Right lobe of liver (tissue), 6 donors: ENCODE measurements around the gene PLEKHF1. TPM values are rescaled to one million over a fixed set of nuclear protein-coding genes. Genes with fewer than 3 reads are reported as not detected.

Experiments used
- ATAC-seq, 4 donors: fragments of 200-7000 bp; cut with Tn5 transposase; one replicate each; pipeline ENCODE4 v1.9.1; 2020; ENCODE audit warnings: mild to moderate bottlenecking in 4 of 4, moderate library complexity in 4 of 4
- DNase-seq, 3 donors: peaks; one replicate each; pipeline ENCODE4 v3.0.0-alpha.2; 2020
- H3K27ac ChIP-seq, 3 donors: fragments of 200-600 bp; one replicate each; pipeline ENCODE4 v1.8.0; 2022
- H3K27me3 ChIP-seq, 2 donors: fragments of 200-600 bp; one replicate each; pipeline ENCODE4 v1.8.0; 2022
- H3K36me3 ChIP-seq, 4 donors: fragments of 200-600 bp; sonication (generic) in 1 of 4; one replicate each; pipeline versions ENCODE4 v1.5.1 to v1.8.0; 2017 to 2022; ENCODE audit warnings: control low read depth in 1 of 4
- H3K4me1 ChIP-seq, 4 donors: fragments of 200-600 bp; sonication (generic) in 1 of 4; one replicate each; pipeline versions ENCODE4 v1.5.1 to v1.8.0; 2017 to 2022; ENCODE audit warnings: control low read depth in 1 of 4
- H3K4me3 ChIP-seq, 3 donors: fragments of 200-600 bp; one replicate each; pipeline ENCODE4 v1.8.0; 2022
- H3K9me3 ChIP-seq, 4 donors: fragments of 200-600 bp; sonication (generic) in 1 of 4; one replicate each; pipeline versions ENCODE4 v1.5.1 to v1.8.0; 2017 to 2022; ENCODE audit warnings: control low read depth in 1 of 4
- CTCF ChIP-seq, 4 donors: fragments of 200-600 bp in 3 of 4; fragments of 450-650 bp in 1 of 4; IDR thresholded peaks; one replicate each; pipeline versions ENCODE4 v1.5.1 to v1.8.0; 2016 to 2022; ENCODE audit warnings: antibody characterized with exemption in 4 of 4, mild to moderate bottlenecking in 2 of 4
- POLR2A ChIP-seq: fragments of 450-650 bp; IDR thresholded peaks from one replicate; pipeline ENCODE4 v1.6.1; 2017; ENCODE audit warnings: antibody characterized with exemption, mild to moderate bottlenecking
- WGBS: methylation state at CpG from one replicate; pipeline ENCODE4 v1.1.6; 2018; ENCODE audit warnings: low coverage, low lambda C conversion rate; ENCODE audit not compliant: insufficient coverage; ENCODE audit errors: missing lambda C conversion rate; 5-methylcytosine and 5-hydroxymethylcytosine counted together
- intact Hi-C, 2 donors: fragments of 100-400 bp; cut with DNase I; formaldehyde crosslinking; loops; one replicate each; pipeline versions ENCODE4 v1.11.2 to v1.14.1; 2022
- total RNA-seq, 6 experiments: library from RNA; depleted of rRNA in 2 of 6; stranded (reverse); fragments of >200 nt in 2 of 6; fragmentation: NEBNext Ultra II Directional in 3 of 6; extraction: Animal tissue kit (Norgen Biotek cat#: 25700) in 3 of 6; gene quantifications; one replicate each; pipeline versions ENCODE4 v1.1.0 to v1.2.4, GENCODE V29; 2016 to 2023
- donor health status: DM: no; HTN: yes; CAD: no.
- donor health status: DM: no; HTN: no; CAD: no.
- donor health status: DM: no; HTN: no; CAD: no.
- donor health status: DM: no; HTN: yes; CAD: no.
- donor health status: DM: no; HTN: yes; CAD: no.

PLEKHF1 gene
- total RNA-seq, 6 experiments from 2014 or later, result 5.6 to 13.8 (median 9.8) TPM

GRCh38 chr19:29724102-29724641 lies 58.9 kb downstream of the PLEKHF1 start:
- 17% methylated on average over 17 of the region's 39 CpGs for whole genome bisulfite sequencing
- Histone ChIP-seq H3K4me3 (no peak overlapping the region), H3K27me3 (peaks cover 0 to 7% of the 10 kb centered on the region in 2 donors), H3K27ac (no peak overlapping the region), H3K36me3 (no peaks in the 10 kb centered on the region), H3K4me1 (no peaks in the 10 kb centered on the region), H3K9me3 (no peaks in the 10 kb centered on the region)
- intact Hi-C loops, result no loop called here
- DNase-seq (no peak), ATAC-seq (peak in 1 of 4 donors; percentile 9)
- TF ChIP-seq CTCF (IDR thresholded peaks at IDR 0.05) (no peak), POLR2A (no peak)

GRCh38 chr19:29724746-29725145 lies 59.5 kb downstream of the PLEKHF1 start:
- H3K4me1 ChIP-seq, result no peaks in the 10 kb centered on the region
- peaks cover 0 to 7% of the 10 kb centered on the region in 2 donors for H3K27me3 ChIP-seq
- H3K27ac ChIP-seq, result no peak overlapping the region
- no peak for ATAC-seq
- DNase-seq, result no peak
- no peak for TF ChIP-seq POLR2A
- TF ChIP-seq CTCF (IDR thresholded peaks at IDR 0.05), result no peak
- H3K9me3 ChIP-seq, result no peaks in the 10 kb centered on the region
- H3K4me3 ChIP-seq, result no peak overlapping the region
- intact Hi-C loops, result no loop called here
- H3K36me3 ChIP-seq, result no peaks in the 10 kb centered on the region
- 53% methylated on average over 12 of the region's 14 CpGs for WGBS

Other genes starting within 250 kb of the PLEKHF1 start
- gene VSTM2B, start 139.5 kb upstream of the PLEKHF1 start, total RNA-seq, result not detected
- gene POP4, start 59.2 kb upstream of the PLEKHF1 start, total RNA-seq, result 10 to 100 TPM; 28.5 to 58.5 (median 34.8) TPM
- 10 to 100 TPM; 35.2 to 62.8 (median 52.4) TPM for gene C19orf12, start 49.8 kb downstream of the PLEKHF1 start, total RNA-seq
- gene CCNE1, start 146.5 kb downstream of the PLEKHF1 start, total RNA-seq, result 1 to 10 TPM in 3 of 6 experiments, under 1 TPM in 3; 0.26 to 2.2 (median 0.90) TPM